CD14-positive monocyte (primary cell): ENCODE results near the gene MEA1. TPM values are rescaled to one million over a fixed set of nuclear protein-coding genes. Genes with fewer than 3 reads are reported as not detected.

Source experiments
- DNase-seq, 3 donors: peaks; one replicate each; pipeline ENCODE4 v3.0.0-alpha.2; 2011 to 2022
- H2AFZ ChIP-seq: 2 replicates; pipeline ENCODE4 v1.6.0; 2012; ENCODE audit warnings: mild to moderate bottlenecking, low read depth, low read length, inconsistent platforms; ENCODE audit not compliant: insufficient read depth, poor library complexity, severe bottlenecking
- H3K27ac ChIP-seq, 2 donors: 1 replicate in 1 of 2; 2 replicates in 1 of 2; pipeline ENCODE4 v1.5.1; 2012 to 2013; ENCODE audit warnings: low read length in 2 of 2, control low read depth in 1 of 2, inconsistent platforms in 1 of 2, low read depth in 1 of 2, mild to moderate bottlenecking in 1 of 2
- H3K27me3 ChIP-seq, 2 donors: one replicate each; pipeline versions ENCODE4 v1.6.0 to v1.6.1; 2011 to 2013; ENCODE audit warnings: low read length in 2 of 2; ENCODE audit not compliant: control insufficient read depth in 2 of 2, insufficient read depth in 2 of 2
- H3K36me3 ChIP-seq, 2 donors: replicated peaks in 1 of 2; 1 replicate in 1 of 2; 2 replicates in 1 of 2; pipeline versions ENCODE4 v1.5.1 to v1.6.1; 2012 to 2013; ENCODE audit warnings: low read length in 2 of 2, control low read depth in 1 of 2, inconsistent platforms in 1 of 2, mild to moderate bottlenecking in 1 of 2; ENCODE audit not compliant: insufficient read depth in 2 of 2, control insufficient read depth in 1 of 2
- H3K4me1 ChIP-seq, 2 donors: 1 replicate in 1 of 2; 2 replicates in 1 of 2; pipeline versions ENCODE4 v1.5.1 to v1.6.1; 2012 to 2013; ENCODE audit warnings: low read length in 2 of 2, control low read depth in 1 of 2, inconsistent platforms in 1 of 2, mild to moderate bottlenecking in 1 of 2, moderate library complexity in 1 of 2; ENCODE audit not compliant: insufficient read depth in 2 of 2, control insufficient read depth in 1 of 2
- H3K4me2 ChIP-seq: replicated peaks from 2 replicates; pipeline ENCODE3; 2012; ENCODE audit warnings: low read length, moderate library complexity, mild to moderate bottlenecking; ENCODE audit not compliant: poor library complexity, severe bottlenecking; ENCODE audit errors: extremely low read depth
- H3K4me3 ChIP-seq, 3 experiments: fragments of 200-600 bp in 1 of 3; sonication (generic) in 1 of 3; replicated peaks in 1 of 3; 1 replicate in 2 of 3; 2 replicates in 1 of 3; pipeline ENCODE4 v1.5.1; 2011 to 2013; ENCODE audit warnings: low read length in 3 of 3, mild to moderate bottlenecking in 3 of 3, control low read depth in 2 of 3, low read depth in 2 of 3, inconsistent platforms in 1 of 3, moderate library complexity in 1 of 3
- H3K79me2 ChIP-seq: 2 replicates; pipeline ENCODE4 v1.6.0; 2012; ENCODE audit warnings: mild to moderate bottlenecking, control low read depth, inconsistent platforms, low read length, moderate library complexity; ENCODE audit not compliant: insufficient read depth
- H3K9ac ChIP-seq: 2 replicates; pipeline ENCODE4 v1.6.0; 2017; ENCODE audit warnings: low read length, mild to moderate bottlenecking; ENCODE audit not compliant: insufficient read depth, poor library complexity, severe bottlenecking
- H3K9me3 ChIP-seq, 2 donors: replicated peaks in 1 of 2; 1 replicate in 1 of 2; 2 replicates in 1 of 2; pipeline versions ENCODE4 v1.5.1 to v1.6.1; 2012 to 2013; ENCODE audit warnings: low read length in 2 of 2, control low read depth in 1 of 2; ENCODE audit not compliant: control insufficient read depth in 1 of 2, insufficient read depth in 1 of 2
- H4K20me1 ChIP-seq: 2 replicates; pipeline ENCODE4 v1.6.0; 2012; ENCODE audit warnings: mild to moderate bottlenecking, low read length, control low read depth, moderate library complexity; ENCODE audit not compliant: insufficient read depth
- H3K27ac Mint-ChIP-seq, 7 donors: one replicate each; pipeline ENCODE4 v1.8.0; 2020; ENCODE audit warnings: mild to moderate bottlenecking in 7 of 7, mixed read lengths in 7 of 7, moderate library complexity in 6 of 7, inconsistent platforms in 2 of 7
- H3K27me3 Mint-ChIP-seq, 3 donors: one replicate each; pipeline ENCODE4 v1.8.0; 2021 to 2022; ENCODE audit warnings: low read depth in 3 of 3, mild to moderate bottlenecking in 3 of 3, mixed read lengths in 3 of 3, moderate library complexity in 3 of 3, inconsistent platforms in 1 of 3
- H3K36me3 Mint-ChIP-seq, 2 donors: one replicate each; pipeline ENCODE4 v1.8.0; 2020; ENCODE audit warnings: mixed read lengths in 2 of 2, inconsistent platforms in 1 of 2, mild to moderate bottlenecking in 1 of 2
- H3K4me1 Mint-ChIP-seq: one replicate; pipeline ENCODE4 v1.8.0; 2020; ENCODE audit warnings: mild to moderate bottlenecking, mixed read lengths
- H3K4me3 Mint-ChIP-seq, 2 donors: one replicate each; pipeline ENCODE4 v1.8.0; 2020; ENCODE audit warnings: mild to moderate bottlenecking in 2 of 2, mixed read lengths in 2 of 2, moderate library complexity in 1 of 2
- H3K9me3 Mint-ChIP-seq, 7 donors: one replicate each; pipeline ENCODE4 v1.8.0; 2020 to 2022; ENCODE audit warnings: mixed read lengths in 7 of 7, mild to moderate bottlenecking in 6 of 7, moderate library complexity in 6 of 7, inconsistent platforms in 2 of 7
- WGBS: methylation state at CpG from one replicate; pipeline ENCODE4 v1.1.5; 2013; ENCODE audit warnings: missing lambda C conversion rate; ENCODE audit not compliant: insufficient coverage; 5-methylcytosine and 5-hydroxymethylcytosine counted together
- intact Hi-C, 2 donors: fragments of 100-400 bp; cut with micrococcal nuclease; formaldehyde crosslinking; loops; one replicate each; pipeline versions ENCODE4 v1.15.0 to v1.15.1; 2023
- polyA plus RNA-seq, 3 donors: library from polyadenylated mRNA; depleted of rRNA in 1 of 3; unstranded in 2 of 3; stranded (reverse) in 1 of 3; fragments of 300-500 nt in 2 of 3; fragments of >200 nt in 1 of 3; fragmentation: Illumina TruSeq in 2 of 3; gene quantifications; 1 replicate in 2 of 3; 2 replicates in 1 of 3; pipeline ENCODE4 v1.2.3, GENCODE V29; 2012 to 2021
- TF ChIP-seq, protein P1 (sequence below): fragments of 200-600 bp; IDR thresholded peaks from one replicate; pipeline ENCODE4 v1.8.0; 2022; ENCODE audit warnings: antibody characterized with exemption, mild to moderate bottlenecking

MEA1 gene
- polyA plus RNA-seq, 3 donors, result 31.0 to 59.6 (median 58.8) TPM

DNA sequence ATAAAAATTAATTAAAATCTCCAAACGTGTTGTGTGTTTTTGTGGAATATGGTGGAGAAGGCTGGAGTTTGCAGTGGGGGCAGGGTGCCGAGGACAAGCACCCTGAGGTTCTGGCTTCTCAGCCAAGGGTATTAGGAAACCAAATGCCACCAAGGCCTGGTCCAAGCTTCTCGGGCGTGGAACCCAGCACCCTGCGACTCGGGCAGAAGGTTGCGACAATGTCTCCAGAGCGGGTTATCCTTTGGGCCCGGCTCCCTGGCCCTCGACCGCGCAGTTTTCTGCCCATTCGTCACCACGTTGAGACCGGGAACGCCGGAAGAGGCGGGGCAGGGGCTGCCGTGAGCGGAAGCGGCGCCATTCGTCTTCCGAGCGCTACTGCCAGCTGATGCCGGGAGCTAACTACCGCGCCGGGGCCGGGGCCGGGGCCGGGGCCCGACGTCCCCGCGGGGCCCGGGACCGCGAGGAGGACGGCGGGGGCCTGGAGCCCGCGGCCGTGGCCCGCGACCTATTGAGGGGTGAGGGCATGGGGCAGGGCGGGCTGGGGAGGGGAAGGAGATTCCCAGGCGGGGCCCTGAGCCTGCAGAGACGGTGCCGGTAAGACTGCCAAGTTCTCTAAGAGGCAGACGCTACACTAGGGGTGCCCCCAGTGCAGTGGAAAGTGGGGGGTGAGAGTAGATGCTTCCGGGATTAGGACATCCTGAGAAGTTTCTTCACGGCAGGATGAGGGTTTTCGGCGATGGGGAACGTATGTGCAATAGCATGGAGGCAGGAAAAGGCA is 7.7 kb upstream of the MEA1 start, which contains the start of gene RRP36:
TSS of gene RRP36 (plus strand) at position 354 of the 778 bp plus-strand sequence. CDS start at position 386, 32 bp downstream.
- WGBS, result 2% methylated on average over 55 of the region's 56 CpGs
- intact Hi-C loops, result no loop called here
- Histone ChIP-seq H3K36me3 (peaks cover 46 to 54% of the 10 kb centered on the region in 2 donors), H3K4me2 (peak within 1 kb of the TSS; percentile 91), H3K4me3 (peak within 1 kb of the TSS; percentile 89 to 99 (median 94)), H3K27me3 (no peaks in the 10 kb centered on the region), H3K9me3 (no peaks in the 10 kb centered on the region), H3K27ac (peak within 1 kb of the TSS; percentile 49 to 78), H3K4me1 (peaks cover 18 to 21% of the 10 kb centered on the region in 2 donors), H3K79me2 (peaks cover 50% of the 10 kb centered on the region), H3K9ac (peak within 1 kb of the TSS; percentile 68), H4K20me1 (peaks cover 61% of the 10 kb centered on the region), H2AFZ (peak within 1 kb of the TSS; percentile 73)
- H3K4me3 Mint-ChIP-seq, result peak within 1 kb of the TSS; percentile 96 to 100
- peaks cover 44 to 67% of the 10 kb centered on the region in 2 donors for H3K36me3 Mint-ChIP-seq
- peaks cover 0 to 4% (median 1%) of the 10 kb centered on the region in 3 donors for H3K27me3 Mint-ChIP-seq
- H3K4me1 Mint-ChIP-seq, result peaks cover 22% of the 10 kb centered on the region
- peak; percentile 31 to 74 (median 64) for DNase-seq
- H3K9me3 Mint-ChIP-seq, result no peaks in the 10 kb centered on the region
- TF ChIP-seq, protein P1, sequence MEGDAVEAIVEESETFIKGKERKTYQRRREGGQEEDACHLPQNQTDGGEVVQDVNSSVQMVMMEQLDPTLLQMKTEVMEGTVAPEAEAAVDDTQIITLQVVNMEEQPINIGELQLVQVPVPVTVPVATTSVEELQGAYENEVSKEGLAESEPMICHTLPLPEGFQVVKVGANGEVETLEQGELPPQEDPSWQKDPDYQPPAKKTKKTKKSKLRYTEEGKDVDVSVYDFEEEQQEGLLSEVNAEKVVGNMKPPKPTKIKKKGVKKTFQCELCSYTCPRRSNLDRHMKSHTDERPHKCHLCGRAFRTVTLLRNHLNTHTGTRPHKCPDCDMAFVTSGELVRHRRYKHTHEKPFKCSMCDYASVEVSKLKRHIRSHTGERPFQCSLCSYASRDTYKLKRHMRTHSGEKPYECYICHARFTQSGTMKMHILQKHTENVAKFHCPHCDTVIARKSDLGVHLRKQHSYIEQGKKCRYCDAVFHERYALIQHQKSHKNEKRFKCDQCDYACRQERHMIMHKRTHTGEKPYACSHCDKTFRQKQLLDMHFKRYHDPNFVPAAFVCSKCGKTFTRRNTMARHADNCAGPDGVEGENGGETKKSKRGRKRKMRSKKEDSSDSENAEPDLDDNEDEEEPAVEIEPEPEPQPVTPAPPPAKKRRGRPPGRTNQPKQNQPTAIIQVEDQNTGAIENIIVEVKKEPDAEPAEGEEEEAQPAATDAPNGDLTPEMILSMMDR, result no peak
- peak within 1 kb of the TSS; percentile 83 to 95 (median 92) for H3K27ac Mint-ChIP-seq

DNA sequence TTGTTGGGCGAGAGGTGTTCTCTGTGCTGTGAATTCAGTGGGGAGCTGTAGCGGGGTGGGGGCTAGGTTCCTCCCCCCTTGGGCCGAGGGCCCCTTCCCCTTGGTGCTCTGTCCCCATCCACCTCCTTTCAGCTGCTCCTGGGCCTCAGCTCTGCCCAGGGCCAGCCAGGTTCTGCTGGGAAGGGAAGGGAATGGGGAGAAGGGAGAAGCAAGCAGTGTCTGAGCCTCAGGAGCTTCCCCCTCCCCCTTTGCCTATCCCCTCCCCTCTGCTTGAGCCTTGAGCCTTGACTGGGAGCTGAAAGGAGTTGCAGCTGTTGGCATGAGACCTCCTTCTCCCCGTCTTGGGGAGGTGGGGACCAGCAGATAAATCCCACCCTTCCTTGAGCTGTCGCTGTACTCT is 7.1 kb upstream of the MEA1 start:
- H3K9ac ChIP-seq, result no peak overlapping the region
- H3K4me3 Mint-ChIP-seq, result peak overlapping the region; percentile 84 to 96
- H3K27me3 Mint-ChIP-seq, result peaks cover 0 to 4% (median 0%) of the 10 kb centered on the region in 3 donors
- peaks cover 39 to 61% of the 10 kb centered on the region in 2 donors for H3K36me3 Mint-ChIP-seq
- peaks cover 55% of the 10 kb centered on the region for H3K79me2 ChIP-seq
- peak overlapping the region; percentile 91 for H3K4me2 ChIP-seq
- H3K9me3 ChIP-seq, result no peaks in the 10 kb centered on the region
- TF ChIP-seq, protein P1, result no peak
- peak overlapping the region; percentile 89 to 99 (median 94) for H3K4me3 ChIP-seq
- H3K27ac ChIP-seq, result peak overlapping the region; percentile 49 to 78
- no CpG with 5 or more reads among the region's 5 CpGs for WGBS
- peaks cover 67% of the 10 kb centered on the region for H4K20me1 ChIP-seq
- DNase-seq, result peak in 1 of 3 donors; percentile 3
- H3K27me3 ChIP-seq, result no peaks in the 10 kb centered on the region
- no peaks in the 10 kb centered on the region for H3K9me3 Mint-ChIP-seq
- H2AFZ ChIP-seq, result peak overlapping the region; percentile 73
- peaks cover 24 to 27% of the 10 kb centered on the region in 2 donors for H3K4me1 ChIP-seq
- intact Hi-C loops, result no loop called here
- H3K27ac Mint-ChIP-seq, result peak overlapping the region in 5 of 7 donors; percentile 38 to 83 (median 75)
- peaks cover 40 to 48% of the 10 kb centered on the region in 2 donors for H3K36me3 ChIP-seq
- H3K4me1 Mint-ChIP-seq, result peaks cover 27% of the 10 kb centered on the region
